Pons (tissue), 1 donor: ENCODE measurements around the gene DOCK1.

Experiments
- DNase-seq: peaks from one replicate; pipeline ENCODE4 v3.0.0-alpha.2; 2016; ENCODE audit warnings: low spot score

The DOCK1 gene

DNA sequence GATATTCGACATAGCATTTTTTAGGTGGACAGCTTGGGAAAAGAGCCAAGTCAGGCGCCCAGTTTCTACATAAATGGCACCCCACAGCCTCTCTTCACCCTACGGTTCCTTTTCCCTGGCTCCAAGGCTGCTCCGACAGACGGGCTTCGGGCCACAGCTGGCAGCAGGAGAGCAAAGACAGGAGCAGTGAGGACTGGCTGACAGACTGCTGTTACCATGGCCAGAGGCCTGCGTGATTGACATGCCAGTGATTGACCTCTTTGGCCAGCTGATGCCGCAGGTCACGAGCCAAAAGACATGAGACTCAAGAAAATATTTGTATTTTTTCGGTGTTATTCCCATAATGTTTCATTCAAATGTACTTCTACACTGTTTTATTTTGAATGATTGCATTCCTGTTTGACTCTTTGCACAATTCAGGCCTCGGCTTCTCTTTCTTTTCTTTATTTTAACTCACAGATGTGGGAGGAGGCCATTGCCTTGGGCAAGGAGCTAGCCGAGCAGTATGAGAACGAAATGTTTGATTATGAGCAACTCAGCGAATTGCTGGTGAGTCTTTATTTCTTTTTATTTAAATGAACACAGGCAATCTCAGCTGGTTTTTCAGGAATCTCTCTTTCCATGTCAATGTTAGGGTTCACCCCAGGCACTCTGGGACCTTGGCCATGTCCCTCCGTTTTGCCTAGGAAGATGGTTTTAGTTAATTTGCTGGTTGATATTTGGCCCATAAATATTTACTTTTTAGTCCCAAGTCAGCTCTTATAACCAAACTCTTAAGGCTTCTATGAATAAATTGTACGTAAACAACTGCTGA lies 497.6 kb downstream of the DOCK1 start:
- DNase-seq: no peak

DNA sequence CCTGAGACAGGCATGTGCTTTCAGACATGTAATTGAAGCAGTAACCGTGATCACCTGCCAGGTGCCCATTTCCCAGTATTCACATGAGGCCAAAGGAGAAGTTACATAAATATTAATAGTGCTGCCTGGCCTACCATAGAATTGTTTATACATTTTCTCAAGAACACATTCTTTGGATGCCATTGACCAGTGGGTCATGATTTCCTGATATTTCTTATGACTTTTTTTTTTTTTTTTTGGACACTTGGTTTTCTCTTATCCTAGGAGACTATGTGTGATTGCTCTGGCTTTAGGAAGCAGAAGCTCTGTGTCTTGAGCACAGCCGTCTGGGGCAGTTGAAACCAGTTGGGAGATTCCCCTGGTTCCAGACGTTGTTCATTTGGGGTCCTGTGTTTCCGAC lies 500.0 kb downstream of the DOCK1 start:
- no peak for DNase-seq

DNA sequence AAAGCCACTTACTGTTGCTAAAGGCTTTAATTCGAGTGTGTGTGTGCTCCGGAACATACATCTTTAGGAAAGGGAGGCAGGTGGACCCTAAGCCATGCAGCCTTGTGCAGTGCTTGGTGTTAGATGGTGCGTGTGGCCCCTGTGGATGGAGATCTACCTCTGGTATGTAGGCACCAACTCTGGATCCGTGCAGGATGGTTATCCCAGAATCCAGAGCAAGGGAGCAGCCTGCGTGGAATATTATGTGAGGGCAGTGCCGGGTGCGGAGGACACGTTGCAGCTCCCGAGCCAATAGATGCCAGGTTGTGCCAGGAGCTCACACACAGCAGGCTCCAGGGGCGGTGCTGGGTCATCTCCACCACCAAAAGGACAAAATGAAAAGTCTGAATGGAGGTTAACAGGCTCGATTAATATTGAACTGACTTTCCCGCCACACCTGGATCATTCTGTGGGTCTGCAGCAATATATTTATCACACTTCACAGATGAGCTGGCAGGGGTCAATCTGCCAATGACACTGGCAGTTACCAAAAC lies 500.9 kb downstream of the DOCK1 start:
- DNase-seq: peak; percentile 6

GRCh38 chr10:127407551-127407950 lies 502.3 kb downstream of the DOCK1 start:
- peak; percentile 9 for DNase-seq

- DNase-seq: no peak
Observed at GRCh38 chr10:127408112-127408710, 503.0 kb downstream of the DOCK1 start.

- DNase-seq: no peak
Observed at GRCh38 chr10:127408733-127409132, 503.5 kb downstream of the DOCK1 start.

DNA sequence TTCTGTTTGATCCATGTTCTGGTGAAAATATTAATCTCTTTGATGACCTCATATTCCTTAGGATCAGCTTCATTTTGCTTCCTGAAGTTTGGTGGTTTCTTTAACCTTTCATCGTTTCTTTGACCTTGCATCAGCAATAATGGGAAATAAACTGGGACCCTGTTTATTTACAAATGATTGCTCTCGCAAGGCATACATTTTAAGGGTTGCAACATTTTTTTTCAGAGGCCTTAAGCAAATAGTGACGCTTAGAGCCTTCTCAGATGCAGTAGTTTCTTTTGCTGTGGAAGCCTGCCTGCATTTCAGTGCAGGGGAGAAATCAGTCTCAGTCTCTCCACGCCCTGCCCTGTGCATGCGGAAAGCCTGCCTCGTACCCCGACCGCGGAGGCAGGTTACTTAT lies 504.8 kb downstream of the DOCK1 start:
- DNase-seq: no peak

GRCh38 chr10:127411062-127411461 lies 505.8 kb downstream of the DOCK1 start:
- no peak for DNase-seq

- DNase-seq: no peak
Observed at GRCh38 chr10:127413326-127413725, 508.1 kb downstream of the DOCK1 start.

GRCh38 chr10:127414024-127414423 lies 508.8 kb downstream of the DOCK1 start:
- no peak for DNase-seq

- DNase-seq: no peak
Observed at GRCh38 chr10:127415116-127415515, 509.9 kb downstream of the DOCK1 start.

- no peak for DNase-seq
Observed at GRCh38 chr10:127415901-127416581, 510.8 kb downstream of the DOCK1 start.

GRCh38 chr10:127417031-127417430 lies 511.8 kb downstream of the DOCK1 start:
- DNase-seq: no peak

- no peak for DNase-seq
Observed at GRCh38 chr10:127417686-127418401, 512.6 kb downstream of the DOCK1 start.

- no peak for DNase-seq
Observed at GRCh38 chr10:127418536-127419168, 513.4 kb downstream of the DOCK1 start.

DNA sequence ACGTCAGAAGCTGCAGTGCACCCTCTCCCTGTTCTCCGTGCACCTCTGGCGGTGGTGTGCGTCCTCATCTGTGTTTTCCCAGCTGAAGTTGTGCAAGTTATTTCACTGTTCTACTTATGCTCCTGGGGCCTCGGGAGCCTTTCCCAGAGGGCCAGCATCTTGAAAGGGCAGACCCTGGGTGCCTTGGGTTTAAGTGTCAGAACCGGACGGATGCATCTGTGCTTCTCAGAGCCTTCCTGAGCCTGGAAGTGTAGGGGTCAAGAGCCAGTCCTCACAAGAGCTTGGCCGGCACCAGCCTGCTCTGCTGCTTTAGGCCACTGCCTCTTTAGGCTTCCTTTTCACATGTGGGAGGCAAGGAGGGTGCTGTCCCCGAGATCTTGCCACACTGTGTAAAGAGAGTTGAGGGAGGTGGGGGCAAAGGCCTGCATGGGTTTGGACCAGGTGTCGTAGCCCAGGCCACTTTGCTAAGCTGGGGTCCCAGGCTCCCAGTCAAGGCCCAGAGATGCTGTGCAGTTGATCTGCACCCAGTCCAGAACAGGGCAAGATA lies 515.0 kb downstream of the DOCK1 start:
- DNase-seq: no peak

DNA sequence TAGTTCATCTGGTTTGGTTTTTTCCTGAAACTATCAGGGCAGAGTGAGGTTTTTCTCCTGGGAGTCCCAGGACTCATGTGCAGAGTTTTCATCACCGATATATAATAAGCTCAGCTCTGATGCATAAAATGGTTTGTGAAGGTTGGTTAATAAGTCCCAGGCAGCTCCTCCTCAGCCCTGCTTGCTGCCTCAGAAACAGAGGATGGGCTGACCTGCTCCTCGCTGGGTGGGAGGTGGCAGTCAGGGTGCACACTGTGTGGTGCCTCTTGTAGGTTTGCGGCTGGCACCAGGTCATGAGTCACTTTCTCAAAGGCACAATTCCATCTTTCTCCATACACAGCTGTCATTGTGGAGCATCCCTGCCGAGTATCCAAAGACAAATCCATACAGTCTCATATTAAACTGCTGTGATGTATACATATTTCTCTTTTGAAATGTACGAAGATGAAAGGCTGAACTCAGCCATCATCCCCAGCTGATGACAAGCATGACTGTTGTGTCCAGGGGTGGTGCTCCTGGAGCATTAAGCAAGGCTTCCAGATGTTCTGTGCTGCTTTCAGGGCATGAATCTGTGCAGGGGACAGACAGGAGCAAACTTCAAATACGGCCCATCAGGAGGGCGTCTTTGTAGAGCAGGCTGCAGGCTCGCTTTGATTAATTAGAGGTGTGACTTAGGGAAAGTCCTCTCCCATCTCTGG lies 518.1 kb downstream of the DOCK1 start:
- DNase-seq: no peak

GRCh38 chr10:127424594-127425264 lies 519.5 kb downstream of the DOCK1 start:
- DNase-seq: no peak

DNA sequence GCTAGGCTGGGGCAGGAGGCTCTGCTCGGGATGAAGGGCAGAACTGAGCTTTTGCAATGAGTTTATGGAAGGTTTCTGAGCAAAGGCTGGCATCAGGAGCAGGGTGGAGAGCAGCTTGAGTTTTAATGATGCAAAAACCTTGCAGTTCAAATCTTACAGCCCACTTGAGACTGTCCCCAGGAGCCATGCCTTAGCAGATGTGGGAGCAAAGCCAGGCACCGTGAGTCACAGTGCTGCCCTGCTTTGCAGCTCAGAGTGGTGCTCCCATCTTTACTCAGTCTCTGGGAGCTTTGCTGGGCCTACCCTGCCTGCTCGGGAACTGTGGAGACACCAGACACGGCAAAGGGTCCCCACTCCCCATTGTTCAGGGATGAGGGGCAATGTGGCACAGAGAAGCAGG lies 521.5 kb downstream of the DOCK1 start:
- DNase-seq: no peak

DNA sequence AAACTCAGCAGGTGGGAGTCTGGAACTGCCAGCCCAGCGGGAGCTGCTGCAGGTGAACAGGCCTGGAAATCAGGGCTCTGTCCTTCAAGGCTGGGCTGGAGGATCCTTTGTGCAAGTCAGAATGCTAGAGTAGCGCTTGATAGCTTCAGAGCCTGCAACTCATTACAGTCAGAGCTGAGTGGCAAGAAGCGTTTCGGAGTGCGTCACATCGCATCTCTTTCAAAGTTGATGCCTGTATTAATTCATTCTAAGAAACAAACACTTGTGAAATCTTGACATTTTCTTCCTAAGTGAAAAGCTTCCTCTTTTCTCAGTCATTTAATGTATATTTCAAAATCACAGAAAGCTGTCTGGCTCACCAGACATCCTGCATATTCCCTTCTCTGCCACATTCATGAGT lies 522.7 kb downstream of the DOCK1 start:
- no peak for DNase-seq
